WTC11 (cell line): ENCODE measurements around the gene EFCAB13. TPM values are rescaled to one million over a fixed set of nuclear protein-coding genes. Genes with fewer than 3 reads are reported as not detected.

ENCODE experiments used
- ATAC-seq: fragments of 200-7000 bp; cut with Tn5 transposase; 2 replicates; pipeline ENCODE4 v1.10.0; 2021; ENCODE audit warnings: mild to moderate bottlenecking, moderate library complexity
- CTCF ChIA-PET: fragments of 300-600 bp; sonication (Branson Sonifier 250); formaldehyde crosslinking; loops from one replicate; lab custom pipeline; 2021; ENCODE audit warnings: antibody characterized with exemption; lab: Charles Lee
- POLR2A ChIA-PET: fragments of 350-600 bp; sonication (Branson Sonifier 250); formaldehyde crosslinking; loops from one replicate; lab custom pipeline; 2021; ENCODE audit warnings: antibody characterized with exemption; lab: Charles Lee
- DNase-seq: peaks from one replicate; pipeline ENCODE4 v3.0.0; 2021; ENCODE audit warnings: low spot score
- H3K27ac Mint-ChIP-seq: 2 replicates; pipeline ENCODE4 v1.8.0; 2021; ENCODE audit warnings: mixed read lengths
- H3K27me3 Mint-ChIP-seq: 2 replicates; pipeline ENCODE4 v1.8.0; 2021; ENCODE audit warnings: low read depth, mild to moderate bottlenecking, moderate library complexity, mixed read lengths
- H3K36me3 Mint-ChIP-seq: 2 replicates; pipeline ENCODE4 v1.8.0; 2021; ENCODE audit warnings: mixed read lengths
- H3K4me1 Mint-ChIP-seq: 2 replicates; pipeline ENCODE4 v1.8.0; 2022; ENCODE audit warnings: mixed read lengths
- H3K4me3 Mint-ChIP-seq: 2 replicates; pipeline ENCODE4 v1.8.0; 2021; ENCODE audit warnings: mild to moderate bottlenecking, moderate library complexity, mixed read lengths
- H3K9me3 Mint-ChIP-seq: 2 replicates; pipeline ENCODE4 v1.8.0; 2021; ENCODE audit warnings: mixed read lengths
- ATF2 ChIP-seq: sonication (generic); formaldehyde crosslinking; IDR thresholded peaks from 2 replicates; pipeline ENCODE4 v1.8.1; 2022; ENCODE audit warnings: low read depth, missing genetic modification reagents, borderline replicate concordance
- ATF3 ChIP-seq: sonication (generic); formaldehyde crosslinking; conservative IDR thresholded peaks from 2 replicates; pipeline ENCODE4 v1.8.1; 2022; ENCODE audit warnings: mild to moderate bottlenecking, missing genetic modification reagents
- CREM ChIP-seq: sonication (generic); formaldehyde crosslinking; IDR thresholded peaks from 2 replicates; pipeline ENCODE4 v1.8.1; 2022; ENCODE audit warnings: mild to moderate bottlenecking, missing genetic modification reagents, moderate library complexity
- CTCF ChIP-seq: fragments of 200-600 bp; IDR thresholded peaks from 2 replicates; pipeline ENCODE4 v1.8.0; 2022; ENCODE audit warnings: antibody characterized with exemption
- ETV6 ChIP-seq: sonication (generic); formaldehyde crosslinking; IDR thresholded peaks from 2 replicates; pipeline ENCODE4 v1.8.1; 2022; ENCODE audit warnings: mild to moderate bottlenecking, missing genetic modification reagents
- HMGA2 ChIP-seq: fragments of 250-450 bp; sonication (Bioruptor Pico); IDR thresholded peaks from 2 replicates; pipeline ENCODE4 v1.4.0; 2021; ENCODE audit warnings: mild to moderate bottlenecking, moderate library complexity
- KAT7 ChIP-seq: sonication (generic); formaldehyde crosslinking; IDR thresholded peaks from 2 replicates; pipeline ENCODE4 v1.8.1; 2023; ENCODE audit warnings: missing genetic modification reagents, mild to moderate bottlenecking, borderline replicate concordance
- MXD4 ChIP-seq: fragments of 250-450 bp; sonication (Bioruptor Pico); IDR thresholded peaks from 2 replicates; pipeline ENCODE4 v1.8.0; 2021; ENCODE audit warnings: mild to moderate bottlenecking, moderate library complexity, borderline replicate concordance
- SMAD3 ChIP-seq: sonication (generic); formaldehyde crosslinking; IDR thresholded peaks from 2 replicates; pipeline ENCODE4 v1.8.0; 2022; ENCODE audit warnings: missing genetic modification reagents, mild to moderate bottlenecking, borderline replicate concordance
- SMAD4 ChIP-seq: sonication (generic); formaldehyde crosslinking; IDR thresholded peaks from 2 replicates; pipeline ENCODE4 v1.8.0; 2022; ENCODE audit warnings: mild to moderate bottlenecking, missing genetic modification reagents
- TP53 ChIP-seq: sonication (generic); formaldehyde crosslinking; IDR thresholded peaks from 2 replicates; pipeline ENCODE4 v1.8.1; 2023; ENCODE audit warnings: mild to moderate bottlenecking, missing genetic modification reagents
- ZNF121 ChIP-seq: sonication (generic); formaldehyde crosslinking; IDR thresholded peaks from 2 replicates; pipeline ENCODE4 v1.8.0; 2023; ENCODE audit warnings: missing genetic modification reagents
- ZNF281 ChIP-seq: sonication (generic); formaldehyde crosslinking; IDR thresholded peaks from 2 replicates; pipeline ENCODE4 v1.8.0; 2023; ENCODE audit warnings: mild to moderate bottlenecking, missing genetic modification reagents
- total RNA-seq: library from RNA; stranded (reverse); gene quantifications from 3 replicates; pipeline ENCODE4 v1.2.3, GENCODE V29; 2021

Gene EFCAB13
- total RNA-seq, 1 experiment from 2014 or later = 3.5 TPM

GRCh38 chr17:47311420-47311819 is 12.3 kb upstream of the EFCAB13 start (continued):
- TF ChIP-seq ATF2 (CRISPR knock-in tag) = no peak
- TF ChIP-seq KAT7 (CRISPR knock-in tag) = no peak
- TF ChIP-seq ETV6 (CRISPR knock-in tag) = no peak
- no peak for TF ChIP-seq TP53 (CRISPR knock-in tag)
- no peak for TF ChIP-seq MXD4 (CRISPR knock-in tag)
- TF ChIP-seq SMAD3 (CRISPR knock-in tag) = no peak
- no peak for TF ChIP-seq SMAD4 (CRISPR knock-in tag)
- no peak for TF ChIP-seq CREM

GRCh38 chr17:47315451-47316266 is 8.1 kb upstream of the EFCAB13 start:
- DNase-seq = no peak
- ATAC-seq = peak; percentile 81
- Mint-ChIP-seq H3K27me3 (peaks cover 1% of the 10 kb centered on the region; the same call in 1 of the 2 replicates), H3K4me3 (no peak overlapping the region), H3K4me1 (0 out of 2 replicates have a peak, but pooled peaks cover 2% of the 10 kb centered on the region), H3K36me3 (peaks cover 3% of the 10 kb centered on the region), H3K9me3 (peaks cover 7% of the 10 kb centered on the region; the same call in 1 of the 2 replicates), H3K27ac (no peak overlapping the region)
- ChIA-PET CTCF (interaction anchor here (0.6 to 2.5 kb wide), 17 partner anchors 9 to 373 kb away, joined by 3 to 24 read pairs (median 4); partner anchors contain the start of genes CDC27, EFCAB13 and MYL4), POLR2A (no interaction called here)
- TF ChIP-seq ATF3 (CRISPR knock-in tag) = no peak
- peak; percentile 57; the same call in 1 of the 2 replicates for TF ChIP-seq CTCF

GRCh38 chr17:47316311-47316710 is 7.4 kb upstream of the EFCAB13 start:
- ATAC-seq = no peak
- no peak for DNase-seq
- CTCF ChIA-PET = interaction anchor here (1.3 to 2.5 kb wide), 4 partner anchors 40 to 374 kb away, joined by 4 to 14 read pairs (median 7); partner anchors contain the start of gene MYL4
- no peak overlapping the region for H3K27ac Mint-ChIP-seq
- no peak for TF ChIP-seq HMGA2 (CRISPR knock-in tag)
- TF ChIP-seq ZNF121 (CRISPR knock-in tag) = no peak
- TF ChIP-seq ZNF281 (CRISPR knock-in tag) = no peak
- TF ChIP-seq, all 79 proteins: peak for 0
- H3K36me3 Mint-ChIP-seq = peaks cover 10% of the 10 kb centered on the region
- POLR2A ChIA-PET = no interaction called here
- H3K9me3 Mint-ChIP-seq = peaks cover 13% of the 10 kb centered on the region
- no peak overlapping the region for H3K4me3 Mint-ChIP-seq
- no peaks in the 10 kb centered on the region for H3K4me1 Mint-ChIP-seq
- H3K27me3 Mint-ChIP-seq = peaks cover 8% of the 10 kb centered on the region
